PC-3 (cell line): Measurements from ENCODE around the gene C1orf53. TPM values are rescaled to one million over a fixed set of nuclear protein-coding genes. Genes with fewer than 3 reads are reported as not detected.
"Not testable (repeated sequence)": the region's sequence is repeated elsewhere in the genome, so short reads cannot be mapped to it uniquely, and the experiment has no call there.

Source experiments
- ATAC-seq: fragments of 200-7000 bp; cut with Tn5 transposase; 2 replicates; pipeline ENCODE4 v1.9.1; 2020; ENCODE audit warnings: mild to moderate bottlenecking, moderate library complexity
- BruUV-seq: library from RNA; stranded (reverse); fragments of 400-500 nt; replicated peaks from 2 replicates; lab custom pipeline; 2021; lab: Mats Ljungman, UMichigan
- CTCF ChIA-PET: fragments of 300-600 bp; sonication (Branson Sonifier 250); formaldehyde crosslinking; loops from one replicate; lab custom pipeline; 2022; ENCODE audit warnings: antibody characterized with exemption; lab: Charles Lee
- POLR2A ChIA-PET: fragments of 300-600 bp; sonication (Branson Sonifier 250); formaldehyde crosslinking; loops from one replicate; lab custom pipeline; 2022; ENCODE audit warnings: antibody characterized with exemption; ENCODE audit not compliant: unreplicated experiment; lab: Charles Lee
- DNase-seq: peaks from one replicate; pipeline ENCODE4 v3.0.0-alpha.2; 2015
- H2AFZ ChIP-seq: fragments of 300-600 bp; sonication (generic); 2 replicates; pipeline ENCODE4 v1.6.0; 2016; ENCODE audit warnings: antibody characterized with exemption, low read length
- H3F3A ChIP-seq: fragments of 300-600 bp; sonication (generic); one replicate; pipeline ENCODE4 v1.6.0; 2017; ENCODE audit warnings: antibody characterized with exemption, low read length, control low read depth, mild to moderate bottlenecking; ENCODE audit not compliant: unreplicated experiment
- H3K27ac ChIP-seq: fragments of 300-600 bp; sonication (generic); 2 replicates; pipeline ENCODE4 v1.5.1; 2016; ENCODE audit warnings: mild to moderate bottlenecking, low read length
- H3K27me3 ChIP-seq: fragments of 300-600 bp; sonication (generic); 2 replicates; pipeline ENCODE4 v1.6.1; 2016; ENCODE audit warnings: low read length, mixed read lengths
- H3K36me3 ChIP-seq: fragments of 300-600 bp; sonication (generic); 2 replicates; pipeline ENCODE4 v1.6.1; 2016; ENCODE audit warnings: low read depth, mixed run types, low read length, mixed read lengths
- H3K4me1 ChIP-seq: fragments of 300-600 bp; sonication (generic); 2 replicates; pipeline ENCODE4 v1.5.1; 2016; ENCODE audit warnings: low read length; ENCODE audit not compliant: insufficient read depth
- H3K4me2 ChIP-seq: fragments of 300-600 bp; sonication (generic); 2 replicates; pipeline ENCODE4 v1.6.0; 2016; ENCODE audit warnings: low read length
- H3K4me3 ChIP-seq: fragments of 300-600 bp; sonication (generic); 2 replicates; pipeline ENCODE4 v1.5.1; 2016; ENCODE audit warnings: mild to moderate bottlenecking, low read length, mixed read lengths
- H3K79me2 ChIP-seq: fragments of 300-600 bp; sonication (generic); 2 replicates; pipeline ENCODE4 v1.6.1; 2017; ENCODE audit warnings: low read length, mixed read lengths
- H3K9ac ChIP-seq: fragments of 300-600 bp; sonication (generic); 2 replicates; pipeline ENCODE4 v1.6.0; 2016; ENCODE audit warnings: mild to moderate bottlenecking, low read length
- H3K9me2 ChIP-seq: fragments of 300-600 bp; sonication (generic); replicated peaks from 2 replicates; pipeline ENCODE4 v1.6.1; 2016; ENCODE audit warnings: mixed run types, low read length, mixed read lengths
- H3K9me3 ChIP-seq: fragments of 300-600 bp; sonication (generic); 2 replicates; pipeline ENCODE4 v1.6.1; 2016; ENCODE audit warnings: low read length, mixed read lengths
- H4K20me1 ChIP-seq: fragments of 300-600 bp; sonication (generic); 2 replicates; pipeline ENCODE4 v1.6.1; 2016; ENCODE audit warnings: low read length, mixed read lengths
- CTCF ChIP-seq: fragments of 300-600 bp; sonication (generic); conservative IDR thresholded peaks from 2 replicates; pipeline ENCODE4 v1.5.1; 2017; ENCODE audit warnings: antibody characterized with exemption, low read depth, mild to moderate bottlenecking, low read length
- EZH2 ChIP-seq: fragments of 300-600 bp; sonication (generic); IDR thresholded peaks from one replicate; pipeline ENCODE4 v1.6.1; 2017; ENCODE audit warnings: antibody characterized with exemption, mild to moderate bottlenecking, low read length; ENCODE audit not compliant: unreplicated experiment
- EZH2phosphoT487 ChIP-seq: fragments of 300-600 bp; sonication (generic); IDR thresholded peaks from 2 replicates; pipeline ENCODE4 v1.6.1; 2018; ENCODE audit warnings: mild to moderate bottlenecking, antibody characterized with exemption, low read length, borderline replicate concordance
- intact Hi-C: fragments of 100-400 bp; cut with micrococcal nuclease; formaldehyde crosslinking; loops from 2 replicates; pipeline ENCODE4 v1.9.0; 2023
- total RNA-seq: library from RNA; depleted of rRNA; stranded (reverse); fragments of >200 nt; gene quantifications from 2 replicates; pipeline ENCODE4 v1.2.3, GENCODE V29; 2014

C1orf53 gene
- total RNA-seq, 1 experiment from 2014 or later = 10.4 TPM

GRCh38 chr1:197869490-197870077, 32.8 kb upstream of the C1orf53 start:
- BruUV-seq = no TSS peak
- TF ChIP-seq EZH2 = no peak
- TF ChIP-seq EZH2phosphoT487 = no peak
- TF ChIP-seq CTCF = no peak
- H3K79me2 ChIP-seq = no peaks in the 10 kb centered on the region
- no peak overlapping the region for H3K27ac ChIP-seq
- ATAC-seq (no peak), DNase-seq (no peak)
- no peaks in the 10 kb centered on the region for H3F3A ChIP-seq
- intact Hi-C loops = loop anchor here (1.0 to 2.0 kb wide), 7 partner anchors 47 to 348 kb away; partner anchors contain the start of gene LHX9
- no peak overlapping the region for H2AFZ ChIP-seq
- no peaks in the 10 kb centered on the region for H3K4me1 ChIP-seq
- H3K9me3 ChIP-seq = no peaks in the 10 kb centered on the region
- no peaks in the 10 kb centered on the region for H3K36me3 ChIP-seq
- ChIA-PET POLR2A (interaction anchor here (0.5 kb wide), 1 partner anchor 11 kb away, joined by 3 read pairs; no protein-coding TSS in a partner anchor), CTCF (interaction anchor here (0.5 to 1.4 kb wide), 5 partner anchors 10 to 251 kb away, joined by 3 to 8 read pairs (median 3); no protein-coding TSS in a partner anchor)
- no peak overlapping the region for H3K4me2 ChIP-seq
- no peaks in the 10 kb centered on the region for H3K9me2 ChIP-seq
- no peaks in the 10 kb centered on the region for H4K20me1 ChIP-seq
- no peaks in the 10 kb centered on the region for H3K27me3 ChIP-seq
- no peak overlapping the region for H3K4me3 ChIP-seq
- no peak overlapping the region for H3K9ac ChIP-seq

GRCh38 chr1:197876894-197877293, 25.5 kb upstream of the C1orf53 start:
- DNase-seq (no peak), ATAC-seq (no peak)
- no peaks in the 10 kb centered on the region for H3K4me1 ChIP-seq
- H3K4me3 ChIP-seq = no peak overlapping the region
- H3F3A ChIP-seq = no peaks in the 10 kb centered on the region
- no peak overlapping the region for H3K9ac ChIP-seq
- no peaks in the 10 kb centered on the region for H3K9me2 ChIP-seq
- no peaks in the 10 kb centered on the region for H3K27me3 ChIP-seq
- CTCF ChIA-PET = no interaction called here
- no peaks in the 10 kb centered on the region for H4K20me1 ChIP-seq
- no peak overlapping the region for H3K4me2 ChIP-seq
- BruUV-seq = no TSS peak
- POLR2A ChIA-PET = no interaction called here
- intact Hi-C loops = no loop called here
- no peak overlapping the region for H3K27ac ChIP-seq
- H3K79me2 ChIP-seq = no peaks in the 10 kb centered on the region
- TF ChIP-seq CTCF (no peak), EZH2phosphoT487 (no peak)
- 0 out of 2 replicates have a peak, but pooled peaks cover 6% of the 10 kb centered on the region for H3K9me3 ChIP-seq
- H3K36me3 ChIP-seq = no peaks in the 10 kb centered on the region
- no peak overlapping the region for H2AFZ ChIP-seq

GRCh38 chr1:197880385-197880784, 22.0 kb upstream of the C1orf53 start:
- BruUV-seq, ATAC-seq, POLR2A ChIA-PET, H3K4me1 ChIP-seq, H3K9me2 ChIP-seq, H3K9ac ChIP-seq, H3K4me2 ChIP-seq, CTCF ChIA-PET, H3K27ac ChIP-seq, H2AFZ ChIP-seq, H3K4me3 ChIP-seq, intact Hi-C loops, H3K36me3 ChIP-seq, DNase-seq, H3K27me3 ChIP-seq, H3F3A ChIP-seq, H4K20me1 ChIP-seq, H3K9me3 ChIP-seq, H3K79me2 ChIP-seq: not testable (repeated sequence)

GRCh38 chr1:197882241-197882640, 20.2 kb upstream of the C1orf53 start:
- H3K79me2 ChIP-seq, H3K9ac ChIP-seq, intact Hi-C loops, POLR2A ChIA-PET, H4K20me1 ChIP-seq, H2AFZ ChIP-seq, CTCF ChIA-PET, H3K27ac ChIP-seq, H3K36me3 ChIP-seq, ATAC-seq, H3K4me1 ChIP-seq, H3F3A ChIP-seq, H3K27me3 ChIP-seq, H3K4me3 ChIP-seq, BruUV-seq, H3K9me2 ChIP-seq, DNase-seq, H3K9me3 ChIP-seq, H3K4me2 ChIP-seq: not testable (repeated sequence)
